AG04449 (cell line): Measurements from ENCODE around the gene SLIT1.

Experiments used
- CTCF ChIA-PET: fragments of 350-600 bp; formaldehyde crosslinking; extraction: SDS; loops from one replicate; lab custom pipeline; 2021; ENCODE audit warnings: antibody characterized with exemption; lab: Yijun Ruan, JAX
- POLR2A ChIA-PET: fragments of 400-600, 350-600 bp; formaldehyde crosslinking; extraction: SDS; loops from one replicate; lab custom pipeline; 2020; ENCODE audit warnings: antibody characterized with exemption, inconsistent platforms; lab: Yijun Ruan, JAX
- DNase-seq: peaks from one replicate; pipeline ENCODE4 v3.0.0-alpha.2; 2010; ENCODE audit warnings: low read depth, low spot score
- H3K4me3 ChIP-seq: 2 replicates; pipeline ENCODE4 v1.5.1; 2011; ENCODE audit warnings: low read depth, mild to moderate bottlenecking, control low read depth, low read length
- TF ChIP-seq, protein P1 (sequence below): IDR thresholded peaks from one replicate; pipeline ENCODE4 v1.5.1; 2011; ENCODE audit warnings: mild to moderate bottlenecking, moderate library complexity, low read length, control low read depth, inconsistent platforms; ENCODE audit not compliant: insufficient read depth; ENCODE audit errors: missing control alignments

SLIT1 gene

DNA sequence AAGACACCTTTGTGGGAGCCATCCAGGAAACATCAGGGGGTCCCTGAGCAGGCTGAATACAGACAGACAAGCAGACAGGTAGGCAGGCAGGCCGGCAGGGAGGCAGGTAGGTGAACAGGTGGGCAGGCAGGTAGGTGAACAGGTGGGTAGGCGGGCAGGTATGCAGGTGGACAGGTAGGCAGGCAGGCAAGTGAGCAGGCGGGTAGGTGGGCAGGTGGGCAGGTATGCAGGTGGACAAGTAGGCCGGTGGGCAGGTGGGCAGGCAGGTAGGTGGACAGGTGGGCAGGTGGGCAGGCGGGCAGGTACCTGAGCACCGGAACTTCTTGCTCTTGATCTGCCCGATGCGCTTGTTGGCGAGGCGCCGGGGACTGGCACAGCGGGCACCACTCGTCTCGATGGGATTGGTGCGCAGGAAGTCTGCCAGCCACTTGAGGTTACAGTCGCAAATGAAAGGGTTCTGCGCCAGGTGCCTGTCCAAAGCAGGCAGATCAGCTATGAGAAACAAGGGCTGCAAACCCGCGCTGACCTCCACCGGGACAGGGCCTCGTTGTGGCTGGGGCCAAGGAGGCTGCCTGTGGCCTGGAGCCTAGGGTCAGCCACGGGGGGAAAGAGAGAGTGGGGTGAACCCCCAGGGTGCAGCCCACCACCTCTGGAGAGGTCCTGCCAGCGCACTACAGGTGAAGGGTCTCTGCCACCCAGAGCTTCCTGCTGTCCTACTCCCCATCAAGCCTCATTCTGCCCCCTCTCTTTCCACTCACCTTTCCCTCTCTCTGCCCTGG lies 136.9 kb downstream of the SLIT1 start:
- H3K4me3 ChIP-seq: no peak overlapping the region
- no peak for DNase-seq
- TF ChIP-seq, protein P1, sequence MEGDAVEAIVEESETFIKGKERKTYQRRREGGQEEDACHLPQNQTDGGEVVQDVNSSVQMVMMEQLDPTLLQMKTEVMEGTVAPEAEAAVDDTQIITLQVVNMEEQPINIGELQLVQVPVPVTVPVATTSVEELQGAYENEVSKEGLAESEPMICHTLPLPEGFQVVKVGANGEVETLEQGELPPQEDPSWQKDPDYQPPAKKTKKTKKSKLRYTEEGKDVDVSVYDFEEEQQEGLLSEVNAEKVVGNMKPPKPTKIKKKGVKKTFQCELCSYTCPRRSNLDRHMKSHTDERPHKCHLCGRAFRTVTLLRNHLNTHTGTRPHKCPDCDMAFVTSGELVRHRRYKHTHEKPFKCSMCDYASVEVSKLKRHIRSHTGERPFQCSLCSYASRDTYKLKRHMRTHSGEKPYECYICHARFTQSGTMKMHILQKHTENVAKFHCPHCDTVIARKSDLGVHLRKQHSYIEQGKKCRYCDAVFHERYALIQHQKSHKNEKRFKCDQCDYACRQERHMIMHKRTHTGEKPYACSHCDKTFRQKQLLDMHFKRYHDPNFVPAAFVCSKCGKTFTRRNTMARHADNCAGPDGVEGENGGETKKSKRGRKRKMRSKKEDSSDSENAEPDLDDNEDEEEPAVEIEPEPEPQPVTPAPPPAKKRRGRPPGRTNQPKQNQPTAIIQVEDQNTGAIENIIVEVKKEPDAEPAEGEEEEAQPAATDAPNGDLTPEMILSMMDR: no peak
- ChIA-PET CTCF (interaction anchor here (4.9 kb wide), 1 partner anchor 12 kb away, joined by 45 read pairs; no protein-coding TSS in a partner anchor), POLR2A (no interaction called here)

DNA sequence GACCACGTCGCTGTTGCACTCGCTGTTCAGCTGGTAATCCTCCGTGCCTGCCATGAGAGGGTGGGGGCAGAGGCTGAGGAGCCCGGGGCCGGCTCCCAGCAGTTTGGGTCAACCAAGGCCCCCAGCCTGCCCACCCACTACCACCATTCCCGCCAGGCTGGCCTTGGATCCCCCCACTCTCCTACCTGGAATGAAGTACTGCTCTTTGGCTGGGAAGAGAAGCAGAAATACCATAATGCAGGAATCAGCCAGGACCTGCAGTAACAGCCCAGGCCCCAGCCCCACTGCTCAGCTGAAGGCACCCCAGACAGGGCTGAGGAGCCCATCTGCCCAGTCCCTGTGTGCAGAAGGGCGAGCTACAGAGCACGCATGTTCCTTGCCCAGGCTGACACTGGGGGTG lies 138.0 kb downstream of the SLIT1 start:
- DNase-seq: no peak
- POLR2A ChIA-PET: no interaction called here
- CTCF ChIA-PET: interaction anchor here (4.9 kb wide), 1 partner anchor 11 kb away, joined by 45 read pairs; no protein-coding TSS in a partner anchor
- TF ChIP-seq, protein P1: no peak
- no peak overlapping the region for H3K4me3 ChIP-seq

- TF ChIP-seq, protein P1: no peak
- CTCF ChIA-PET: interaction anchor here (2.0 to 4.9 kb wide), 2 partner anchors 11 to 22 kb away, joined by 6 to 45 read pairs; no protein-coding TSS in a partner anchor
- POLR2A ChIA-PET: no interaction called here
- no peak overlapping the region for H3K4me3 ChIP-seq
- DNase-seq: no peak
Measured at GRCh38 chr10:97047083-97047736, 138.5 kb downstream of the SLIT1 start.

DNA sequence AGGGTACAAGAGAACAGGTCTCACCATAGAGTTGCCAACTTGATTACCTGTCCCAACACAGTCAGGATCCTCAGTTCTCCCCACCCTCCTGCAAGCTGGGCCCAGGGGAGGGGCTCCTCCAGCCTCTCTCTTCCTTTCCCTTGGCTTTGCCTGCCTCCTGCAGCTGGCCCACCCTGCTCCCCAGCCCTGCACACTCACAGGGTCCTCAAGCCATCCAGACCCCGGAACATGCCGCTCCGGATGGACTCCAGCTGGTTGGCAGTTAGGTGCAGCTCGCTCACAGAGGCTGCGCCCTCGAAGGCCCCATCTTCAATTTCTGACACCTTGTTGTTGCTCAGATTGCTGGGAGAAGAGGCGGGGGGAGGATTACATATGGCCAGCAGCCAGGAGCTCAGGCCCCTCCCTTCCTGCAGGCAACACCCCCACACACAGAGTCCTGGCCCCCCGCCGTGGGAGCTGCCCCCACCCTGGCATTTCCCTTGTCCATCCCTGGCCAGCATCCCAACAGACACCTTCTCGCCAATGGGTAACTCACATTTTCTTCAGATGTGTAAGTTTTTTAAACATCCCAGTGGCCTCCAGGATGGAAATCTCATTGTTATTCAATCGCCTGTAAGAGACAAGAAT lies 139.2 kb downstream of the SLIT1 start:
- POLR2A ChIA-PET: no interaction called here
- CTCF ChIA-PET: interaction anchor here (1.5 to 4.9 kb wide), 3 partner anchors 10 to 164 kb away, joined by 6 to 45 read pairs (median 8); no protein-coding TSS in a partner anchor
- TF ChIP-seq, protein P1: no peak
- no peak for DNase-seq
- no peak overlapping the region for H3K4me3 ChIP-seq

DNA sequence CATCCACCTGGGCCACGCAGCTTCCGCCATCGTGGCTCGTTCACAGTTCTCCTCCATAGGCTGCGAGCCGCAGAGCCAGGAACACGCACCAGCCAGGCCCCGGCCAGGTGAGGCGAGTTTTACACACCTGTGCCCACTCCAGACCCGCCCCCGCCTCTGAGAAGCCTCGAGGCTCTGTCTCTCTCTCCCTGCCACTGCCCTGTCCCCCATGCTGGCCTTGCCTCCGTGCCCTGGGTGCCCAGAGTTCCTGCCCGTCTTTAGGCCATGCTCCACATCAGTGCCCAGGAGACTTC lies 142.2 kb downstream of the SLIT1 start:
- H3K4me3 ChIP-seq: no peak overlapping the region
- POLR2A ChIA-PET: no interaction called here
- no peak for DNase-seq
- CTCF ChIA-PET: interaction anchor here (1.0 kb wide), 1 partner anchor 168 kb away, joined by 3 read pairs; no protein-coding TSS in a partner anchor
- TF ChIP-seq, protein P1: no peak
